SU-DHL-6 (cell line): ENCODE results near the gene SUN2.

Source experiments
- H2AFZ ChIP-seq: fragments of 200-600 bp; sonication (generic); 2 replicates; pipeline ENCODE4 v1.6.1; 2014; ENCODE audit warnings: low read depth, mild to moderate bottlenecking, moderate library complexity, mixed read lengths, antibody characterized with exemption, low read length; ENCODE audit not compliant: severe bottlenecking
- H3F3A ChIP-seq: fragments of 200-600 bp; shearing (Covaris generic); 2 replicates; pipeline ENCODE4 v1.6.0; 2016; ENCODE audit warnings: antibody characterized with exemption, mild to moderate bottlenecking; ENCODE audit not compliant: insufficient read depth
- H3K27ac ChIP-seq: fragments of 200-600 bp; sonication (generic); 2 replicates; pipeline ENCODE4 v1.5.1; 2016; ENCODE audit warnings: low read depth, mild to moderate bottlenecking, low read length, moderate library complexity, mixed read lengths
- H3K27me3 ChIP-seq: fragments of 200-600 bp; sonication (generic), shearing (Covaris generic); 2 replicates; pipeline ENCODE4 v1.6.0; 2014; ENCODE audit warnings: mild to moderate bottlenecking, low read length
- H3K36me3 ChIP-seq: fragments of 200-600 bp; sonication (generic); 2 replicates; pipeline ENCODE4 v1.6.1; 2014; ENCODE audit warnings: mild to moderate bottlenecking, low read length, mixed read lengths
- H3K4me2 ChIP-seq: fragments of 300-600, 200-600 bp; shearing (Covaris generic), sonication (generic); 2 replicates; pipeline ENCODE4 v1.6.0; 2014; ENCODE audit warnings: low read length, low read depth, mild to moderate bottlenecking; ENCODE audit not compliant: poor library complexity, severe bottlenecking
- H3K4me3 ChIP-seq: fragments of 200-600 bp; sonication (generic); 2 replicates; pipeline ENCODE4 v1.5.1; 2014; ENCODE audit warnings: antibody characterized with exemption, low read length, mild to moderate bottlenecking, mixed read lengths; ENCODE audit not compliant: insufficient read depth, poor library complexity, severe bottlenecking
- H3K79me2 ChIP-seq: fragments of 200-600 bp; sonication (generic); 2 replicates; pipeline ENCODE4 v1.6.1; 2014; ENCODE audit warnings: mild to moderate bottlenecking, low read length, moderate library complexity; ENCODE audit not compliant: insufficient read depth
- H3K9ac ChIP-seq: fragments of 200-600 bp; sonication (generic); 2 replicates; pipeline ENCODE4 v1.7.0; 2014; ENCODE audit warnings: mild to moderate bottlenecking, low read length
- H3K9me2 ChIP-seq: fragments of 200-600 bp; sonication (generic); replicated peaks from 2 replicates; pipeline ENCODE4 v1.6.1; 2014; ENCODE audit warnings: low read length; ENCODE audit not compliant: insufficient read depth
- H3K9me3 ChIP-seq: fragments of 200-600 bp; sonication (generic); 2 replicates; pipeline ENCODE4 v1.6.1; 2014; ENCODE audit warnings: low read length, mixed read lengths; ENCODE audit not compliant: insufficient read depth
- H4K20me1 ChIP-seq: fragments of 200-600 bp; sonication (generic); 2 replicates; pipeline ENCODE4 v1.6.1; 2014; ENCODE audit warnings: low read depth, mild to moderate bottlenecking, antibody characterized with exemption, low read length, moderate library complexity, mixed read lengths
- EZH2phosphoT487 ChIP-seq: fragments of 200-600 bp; sonication (generic), shearing (Covaris generic); conservative IDR thresholded peaks from 2 replicates; pipeline ENCODE4 v1.6.1; 2018; ENCODE audit warnings: mild to moderate bottlenecking, antibody characterized with exemption, low read length, moderate library complexity, mixed read lengths
- TF ChIP-seq, protein P1 (sequence below): fragments of 200-600 bp; sonication (generic); IDR thresholded peaks from one replicate; pipeline ENCODE4 v1.5.1; 2017; ENCODE audit warnings: antibody characterized with exemption, mild to moderate bottlenecking, low read length, moderate library complexity; ENCODE audit not compliant: insufficient read depth, poor library complexity, severe bottlenecking

SUN2 gene

DNA sequence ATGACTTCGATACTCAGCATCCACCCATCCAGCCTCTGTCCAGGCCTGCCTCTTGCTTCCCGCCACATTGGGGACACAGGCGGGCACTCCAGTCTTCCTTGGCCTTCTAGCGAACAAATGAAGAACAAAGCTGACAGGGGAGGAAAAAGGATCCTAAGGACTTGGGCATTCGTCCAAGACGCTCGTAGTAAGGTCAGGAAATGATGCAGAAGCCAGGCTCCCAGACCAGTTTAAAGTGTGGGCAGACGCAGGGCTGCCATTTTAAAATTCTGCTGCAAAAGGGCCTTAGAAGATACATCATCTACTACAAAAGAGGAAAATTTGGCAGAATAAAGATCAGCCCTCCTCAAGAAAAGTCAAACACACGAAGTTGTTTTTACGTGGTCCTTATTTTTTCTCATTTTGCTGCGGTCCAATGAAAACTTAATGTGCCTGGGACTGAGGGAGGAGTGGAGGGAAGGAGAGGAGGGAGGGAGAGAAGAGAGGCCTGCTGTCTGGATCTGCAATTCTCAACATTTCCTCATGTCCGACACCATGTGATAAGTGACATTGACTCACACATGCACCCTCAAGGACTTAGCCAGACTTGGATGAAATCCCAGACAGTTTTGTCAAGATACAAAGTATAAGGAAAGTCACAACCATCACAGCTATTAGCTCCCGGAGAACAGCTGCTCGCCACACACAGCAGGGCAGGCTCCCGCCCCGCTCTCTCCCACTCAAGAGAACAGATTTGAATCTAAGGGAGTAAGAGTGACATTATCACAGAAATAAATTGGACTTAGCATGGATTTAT lies 32.4 kb upstream of the SUN2 start:
- Histone ChIP-seq H3F3A (0 out of 2 replicates have a peak, but pooled peaks cover 3% of the 10 kb centered on the region), H3K27ac (no peak overlapping the region), H3K4me2 (no peak overlapping the region), H3K27me3 (no peaks in the 10 kb centered on the region), H3K4me3 (no peak overlapping the region), H3K79me2 (no peaks in the 10 kb centered on the region), H3K9me3 (no peaks in the 10 kb centered on the region), H3K9me2 (no peaks in the 10 kb centered on the region), H4K20me1 (no peaks in the 10 kb centered on the region), H3K36me3 (no peaks in the 10 kb centered on the region), H2AFZ (no peak overlapping the region), H3K9ac (no peak overlapping the region)
- no peak for TF ChIP-seq EZH2phosphoT487
- TF ChIP-seq, protein P1, sequence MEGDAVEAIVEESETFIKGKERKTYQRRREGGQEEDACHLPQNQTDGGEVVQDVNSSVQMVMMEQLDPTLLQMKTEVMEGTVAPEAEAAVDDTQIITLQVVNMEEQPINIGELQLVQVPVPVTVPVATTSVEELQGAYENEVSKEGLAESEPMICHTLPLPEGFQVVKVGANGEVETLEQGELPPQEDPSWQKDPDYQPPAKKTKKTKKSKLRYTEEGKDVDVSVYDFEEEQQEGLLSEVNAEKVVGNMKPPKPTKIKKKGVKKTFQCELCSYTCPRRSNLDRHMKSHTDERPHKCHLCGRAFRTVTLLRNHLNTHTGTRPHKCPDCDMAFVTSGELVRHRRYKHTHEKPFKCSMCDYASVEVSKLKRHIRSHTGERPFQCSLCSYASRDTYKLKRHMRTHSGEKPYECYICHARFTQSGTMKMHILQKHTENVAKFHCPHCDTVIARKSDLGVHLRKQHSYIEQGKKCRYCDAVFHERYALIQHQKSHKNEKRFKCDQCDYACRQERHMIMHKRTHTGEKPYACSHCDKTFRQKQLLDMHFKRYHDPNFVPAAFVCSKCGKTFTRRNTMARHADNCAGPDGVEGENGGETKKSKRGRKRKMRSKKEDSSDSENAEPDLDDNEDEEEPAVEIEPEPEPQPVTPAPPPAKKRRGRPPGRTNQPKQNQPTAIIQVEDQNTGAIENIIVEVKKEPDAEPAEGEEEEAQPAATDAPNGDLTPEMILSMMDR, result no peak

DNA sequence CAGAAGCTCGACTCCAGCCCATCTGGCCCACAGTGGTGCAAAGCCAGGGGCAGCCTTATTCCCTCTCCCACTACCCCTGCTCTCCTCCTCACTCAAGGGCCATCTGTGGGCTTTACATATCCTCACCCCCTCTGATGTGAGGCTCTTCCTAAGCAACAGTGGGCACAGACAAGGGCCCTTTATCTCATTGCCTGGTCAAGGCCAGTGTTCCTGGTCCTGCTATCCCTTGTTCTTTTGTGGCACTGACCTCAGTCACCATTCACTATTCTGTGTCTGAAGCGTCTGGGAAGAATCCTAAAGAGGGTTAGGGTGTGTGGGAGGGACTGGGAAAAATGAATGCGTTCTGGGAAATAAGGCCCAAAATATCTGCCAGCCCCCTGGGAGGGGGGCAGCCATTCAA lies 30.8 kb upstream of the SUN2 start:
- H3K9me2 ChIP-seq, result no peaks in the 10 kb centered on the region
- no peaks in the 10 kb centered on the region for H3K36me3 ChIP-seq
- no peak overlapping the region for H3K27ac ChIP-seq
- no peaks in the 10 kb centered on the region for H3F3A ChIP-seq
- H3K9me3 ChIP-seq, result no peaks in the 10 kb centered on the region
- H2AFZ ChIP-seq, result no peak overlapping the region
- H3K4me2 ChIP-seq, result no peak overlapping the region
- H3K9ac ChIP-seq, result no peak overlapping the region
- H3K27me3 ChIP-seq, result no peaks in the 10 kb centered on the region
- H4K20me1 ChIP-seq, result no peaks in the 10 kb centered on the region
- TF ChIP-seq, protein P1, result no peak
- no peak for TF ChIP-seq EZH2phosphoT487
- no peak overlapping the region for H3K4me3 ChIP-seq
- no peaks in the 10 kb centered on the region for H3K79me2 ChIP-seq

DNA sequence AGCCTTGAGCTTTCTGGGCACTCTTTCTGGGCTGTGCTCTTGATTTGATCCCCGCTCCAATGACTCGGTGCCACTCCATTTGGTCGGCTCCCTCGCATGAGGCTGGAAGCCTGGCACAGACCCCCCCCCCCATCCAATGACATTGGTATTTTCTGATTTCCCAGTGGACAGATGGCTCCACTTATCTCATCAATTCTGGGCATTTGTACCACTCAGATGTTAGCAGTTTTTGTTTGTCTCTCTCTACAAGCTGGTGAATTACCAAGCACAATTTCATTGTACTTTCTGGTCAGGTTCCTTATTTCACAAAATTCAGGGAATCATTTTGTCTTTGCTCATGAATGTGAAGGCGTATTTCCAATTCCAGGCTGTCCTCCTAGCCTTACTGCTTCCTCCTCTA lies 29.1 kb upstream of the SUN2 start:
- no peaks in the 10 kb centered on the region for H3K9me3 ChIP-seq
- no peaks in the 10 kb centered on the region for H3K27me3 ChIP-seq
- no peaks in the 10 kb centered on the region for H3F3A ChIP-seq
- H3K4me2 ChIP-seq, result no peak overlapping the region
- no peaks in the 10 kb centered on the region for H3K9me2 ChIP-seq
- H3K36me3 ChIP-seq, result no peaks in the 10 kb centered on the region
- no peaks in the 10 kb centered on the region for H3K79me2 ChIP-seq
- no peak overlapping the region for H2AFZ ChIP-seq
- H4K20me1 ChIP-seq, result no peaks in the 10 kb centered on the region
- H3K4me3 ChIP-seq, result no peak overlapping the region
- TF ChIP-seq EZH2phosphoT487, result no peak
- TF ChIP-seq, protein P1, result no peak
- no peak overlapping the region for H3K27ac ChIP-seq
- H3K9ac ChIP-seq, result no peak overlapping the region
